ENCODE results near the gene TEF.
"Not testable (repeated sequence)": the region's sequence is repeated elsewhere in the genome, so short reads cannot be mapped to it uniquely, and the experiment has no call there.

Gene TEF

GRCh38 chr22:41382610-41383009 is 868 bp downstream of the TEF start:
- DNase-seq (ENCODE audit: low read depth): no peak

- no peak for DNase-seq (ENCODE audit: low read depth)
Observed at GRCh38 chr22:41383085-41383484, 1.3 kb downstream of the TEF start.

GRCh38 chr22:41384128-41384527 is 2.4 kb downstream of the TEF start:
- DNase-seq (ENCODE audit: low read depth): no peak

GRCh38 chr22:41387341-41387740 is 5.6 kb downstream of the TEF start:
- no peak for DNase-seq (ENCODE audit: low read depth)

GRCh38 chr22:41394012-41394356 is 12.2 kb downstream of the TEF start:
- no peak for DNase-seq (ENCODE audit: low read depth)

- no peak for DNase-seq (ENCODE audit: low read depth)
Observed at GRCh38 chr22:41395531-41396240, 13.9 kb downstream of the TEF start.

- DNase-seq (ENCODE audit: low read depth): no peak
Observed at GRCh38 chr22:41397143-41397811, 15.5 kb downstream of the TEF start.

GRCh38 chr22:41398921-41399320 is 17.2 kb downstream of the TEF start:
- no peak for DNase-seq (ENCODE audit: low read depth)

- peak; percentile 40 for DNase-seq (ENCODE audit: low read depth)
Observed at GRCh38 chr22:41401781-41402648, 20.3 kb downstream of the TEF start.

GRCh38 chr22:41402851-41403250 is 21.1 kb downstream of the TEF start:
- not testable (repeated sequence) for DNase-seq (ENCODE audit: low read depth)

GRCh38 chr22:41403532-41404318 is 22.0 kb downstream of the TEF start:
- peak; percentile 81 for DNase-seq (ENCODE audit: low read depth)

GRCh38 chr22:41405588-41405987 is 23.8 kb downstream of the TEF start:
- DNase-seq (ENCODE audit: low read depth): no peak

GRCh38 chr22:41406410-41406809 is 24.7 kb downstream of the TEF start:
- no peak for DNase-seq (ENCODE audit: low read depth)

GRCh38 chr22:41407433-41407832 is 25.7 kb downstream of the TEF start:
- no peak for DNase-seq (ENCODE audit: low read depth)

- DNase-seq (ENCODE audit: low read depth): no peak
Observed at GRCh38 chr22:41408665-41409064, 26.9 kb downstream of the TEF start.

GRCh38 chr22:41410311-41410751 is 28.6 kb downstream of the TEF start:
- DNase-seq (ENCODE audit: low read depth): no peak

- DNase-seq (ENCODE audit: low read depth): no peak
Observed at GRCh38 chr22:41411021-41411851, 29.5 kb downstream of the TEF start.

- DNase-seq (ENCODE audit: low read depth): no peak
Observed at GRCh38 chr22:41415554-41415953, 33.8 kb downstream of the TEF start.

GRCh38 chr22:41417622-41418390 is 36.1 kb downstream of the TEF start:
- no peak for DNase-seq (ENCODE audit: low read depth)

- no peak for DNase-seq (ENCODE audit: low read depth)
Observed at GRCh38 chr22:41418717-41419116, 37.0 kb downstream of the TEF start.
